ENCODE measurements around the gene SCAMP5. TPM values are rescaled to one million over a fixed set of nuclear protein-coding genes. Genes with fewer than 3 reads are reported as not detected.
A peak's percentile ranks its signal among the peaks of the same experiment; 100 is the strongest.

Gene SCAMP5
- total and polyA plus RNA-seq, 2 of the 13 experiments (the other 11 are each of a cell fraction or from before 2014, with no cell fraction given) = 34.3 to 49.0 TPM

DNA sequence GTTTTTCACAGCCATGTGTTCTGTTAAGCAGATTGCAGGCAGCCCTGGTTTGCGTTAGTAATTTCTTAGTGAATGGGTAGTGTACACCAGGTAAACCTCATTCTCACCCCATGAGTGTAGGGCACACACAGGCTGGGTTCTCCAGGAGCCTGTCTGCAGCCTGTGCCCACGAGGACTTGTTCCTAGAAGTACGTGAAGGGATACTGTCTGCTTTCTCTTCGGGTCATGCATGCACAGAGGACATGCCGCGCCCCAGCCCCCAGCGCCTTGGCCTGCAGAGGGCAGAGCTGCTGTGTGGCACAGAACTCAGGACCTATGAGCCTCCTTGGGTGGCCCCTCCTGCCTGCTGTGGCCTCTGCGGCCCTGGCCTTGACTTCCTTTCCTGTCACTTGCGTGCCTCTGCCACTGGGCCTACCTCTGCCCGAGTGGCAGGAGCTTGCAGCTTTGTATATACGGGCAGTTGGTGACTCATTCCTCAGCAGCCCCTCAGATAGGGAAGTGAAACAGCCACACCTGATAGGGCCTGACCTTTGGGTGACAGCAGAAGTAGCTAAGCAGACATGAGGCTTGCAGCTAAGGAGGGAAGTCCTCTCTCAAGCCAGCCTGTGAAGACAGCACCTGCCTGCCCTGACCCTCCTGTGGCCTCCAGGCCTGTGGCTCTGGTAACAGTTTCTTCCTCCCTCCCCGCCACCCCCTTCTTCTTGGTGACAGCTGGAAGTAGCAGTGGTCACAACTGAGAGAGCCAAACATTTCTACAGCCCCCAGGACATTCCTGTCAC is 47.6 kb downstream of the SCAMP5 start (continued):
- TF ChIP-seq, protein P1, sequence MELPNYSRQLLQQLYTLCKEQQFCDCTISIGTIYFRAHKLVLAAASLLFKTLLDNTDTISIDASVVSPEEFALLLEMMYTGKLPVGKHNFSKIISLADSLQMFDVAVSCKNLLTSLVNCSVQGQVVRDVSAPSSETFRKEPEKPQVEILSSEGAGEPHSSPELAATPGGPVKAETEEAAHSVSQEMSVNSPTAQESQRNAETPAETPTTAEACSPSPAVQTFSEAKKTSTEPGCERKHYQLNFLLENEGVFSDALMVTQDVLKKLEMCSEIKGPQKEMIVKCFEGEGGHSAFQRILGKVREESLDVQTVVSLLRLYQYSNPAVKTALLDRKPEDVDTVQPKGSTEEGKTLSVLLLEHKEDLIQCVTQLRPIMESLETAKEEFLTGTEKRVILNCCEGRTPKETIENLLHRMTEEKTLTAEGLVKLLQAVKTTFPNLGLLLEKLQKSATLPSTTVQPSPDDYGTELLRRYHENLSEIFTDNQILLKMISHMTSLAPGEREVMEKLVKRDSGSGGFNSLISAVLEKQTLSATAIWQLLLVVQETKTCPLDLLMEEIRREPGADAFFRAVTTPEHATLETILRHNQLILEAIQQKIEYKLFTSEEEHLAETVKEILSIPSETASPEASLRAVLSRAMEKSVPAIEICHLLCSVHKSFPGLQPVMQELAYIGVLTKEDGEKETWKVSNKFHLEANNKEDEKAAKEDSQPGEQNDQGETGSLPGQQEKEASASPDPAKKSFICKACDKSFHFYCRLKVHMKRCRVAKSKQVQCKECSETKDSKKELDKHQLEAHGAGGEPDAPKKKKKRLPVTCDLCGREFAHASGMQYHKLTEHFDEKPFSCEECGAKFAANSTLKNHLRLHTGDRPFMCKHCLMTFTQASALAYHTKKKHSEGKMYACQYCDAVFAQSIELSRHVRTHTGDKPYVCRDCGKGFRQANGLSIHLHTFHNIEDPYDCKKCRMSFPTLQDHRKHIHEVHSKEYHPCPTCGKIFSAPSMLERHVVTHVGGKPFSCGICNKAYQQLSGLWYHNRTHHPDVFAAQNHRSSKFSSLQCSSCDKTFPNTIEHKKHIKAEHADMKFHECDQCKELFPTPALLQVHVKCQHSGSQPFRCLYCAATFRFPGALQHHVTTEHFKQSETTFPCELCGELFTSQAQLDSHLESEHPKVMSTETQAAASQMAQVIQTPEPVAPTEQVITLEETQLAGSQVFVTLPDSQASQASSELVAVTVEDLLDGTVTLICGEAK (IDR thresholded peaks at IDR 0.05) = no peak
- TF ChIP-seq, protein P1 (CRISPR knock-in tag; IDR thresholded peaks at IDR 0.05) = peak; percentile 67; the same call in 1 of the 2 replicates
- TF ChIP-seq, protein P2, sequence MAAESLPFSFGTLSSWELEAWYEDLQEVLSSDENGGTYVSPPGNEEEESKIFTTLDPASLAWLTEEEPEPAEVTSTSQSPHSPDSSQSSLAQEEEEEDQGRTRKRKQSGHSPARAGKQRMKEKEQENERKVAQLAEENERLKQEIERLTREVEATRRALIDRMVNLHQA (CRISPR knock-in tag; IDR thresholded peaks at IDR 0.05) = no peak
- TF ChIP-seq ZNF724P (CRISPR knock-in tag; IDR thresholded peaks at IDR 0.05; ENCODE audit: borderline replicate concordance) = peak; percentile 52; the same call in 1 of the 2 replicates
- peak; percentile 61 for TF ChIP-seq PHF8 (CRISPR knock-in tag; IDR thresholded peaks at IDR 0.05)
- no peak for TF ChIP-seq SIN3B (IDR thresholded peaks at IDR 0.05; ENCODE audit: low read length)
- TF ChIP-seq PPARG (CRISPR knock-in tag; conservative IDR thresholded peaks at IDR 0.05) = peak; percentile 90
- TF ChIP-seq MIER2 (CRISPR knock-in tag; IDR thresholded peaks at IDR 0.05) = peak; percentile 72; the same call in 1 of the 2 replicates
- no peak for TF ChIP-seq MED13 (CRISPR knock-in tag; IDR thresholded peaks at IDR 0.05)
- no peak for TF ChIP-seq ZNF468 (CRISPR knock-in tag; IDR thresholded peaks at IDR 0.05)
- TF ChIP-seq, protein P3, sequence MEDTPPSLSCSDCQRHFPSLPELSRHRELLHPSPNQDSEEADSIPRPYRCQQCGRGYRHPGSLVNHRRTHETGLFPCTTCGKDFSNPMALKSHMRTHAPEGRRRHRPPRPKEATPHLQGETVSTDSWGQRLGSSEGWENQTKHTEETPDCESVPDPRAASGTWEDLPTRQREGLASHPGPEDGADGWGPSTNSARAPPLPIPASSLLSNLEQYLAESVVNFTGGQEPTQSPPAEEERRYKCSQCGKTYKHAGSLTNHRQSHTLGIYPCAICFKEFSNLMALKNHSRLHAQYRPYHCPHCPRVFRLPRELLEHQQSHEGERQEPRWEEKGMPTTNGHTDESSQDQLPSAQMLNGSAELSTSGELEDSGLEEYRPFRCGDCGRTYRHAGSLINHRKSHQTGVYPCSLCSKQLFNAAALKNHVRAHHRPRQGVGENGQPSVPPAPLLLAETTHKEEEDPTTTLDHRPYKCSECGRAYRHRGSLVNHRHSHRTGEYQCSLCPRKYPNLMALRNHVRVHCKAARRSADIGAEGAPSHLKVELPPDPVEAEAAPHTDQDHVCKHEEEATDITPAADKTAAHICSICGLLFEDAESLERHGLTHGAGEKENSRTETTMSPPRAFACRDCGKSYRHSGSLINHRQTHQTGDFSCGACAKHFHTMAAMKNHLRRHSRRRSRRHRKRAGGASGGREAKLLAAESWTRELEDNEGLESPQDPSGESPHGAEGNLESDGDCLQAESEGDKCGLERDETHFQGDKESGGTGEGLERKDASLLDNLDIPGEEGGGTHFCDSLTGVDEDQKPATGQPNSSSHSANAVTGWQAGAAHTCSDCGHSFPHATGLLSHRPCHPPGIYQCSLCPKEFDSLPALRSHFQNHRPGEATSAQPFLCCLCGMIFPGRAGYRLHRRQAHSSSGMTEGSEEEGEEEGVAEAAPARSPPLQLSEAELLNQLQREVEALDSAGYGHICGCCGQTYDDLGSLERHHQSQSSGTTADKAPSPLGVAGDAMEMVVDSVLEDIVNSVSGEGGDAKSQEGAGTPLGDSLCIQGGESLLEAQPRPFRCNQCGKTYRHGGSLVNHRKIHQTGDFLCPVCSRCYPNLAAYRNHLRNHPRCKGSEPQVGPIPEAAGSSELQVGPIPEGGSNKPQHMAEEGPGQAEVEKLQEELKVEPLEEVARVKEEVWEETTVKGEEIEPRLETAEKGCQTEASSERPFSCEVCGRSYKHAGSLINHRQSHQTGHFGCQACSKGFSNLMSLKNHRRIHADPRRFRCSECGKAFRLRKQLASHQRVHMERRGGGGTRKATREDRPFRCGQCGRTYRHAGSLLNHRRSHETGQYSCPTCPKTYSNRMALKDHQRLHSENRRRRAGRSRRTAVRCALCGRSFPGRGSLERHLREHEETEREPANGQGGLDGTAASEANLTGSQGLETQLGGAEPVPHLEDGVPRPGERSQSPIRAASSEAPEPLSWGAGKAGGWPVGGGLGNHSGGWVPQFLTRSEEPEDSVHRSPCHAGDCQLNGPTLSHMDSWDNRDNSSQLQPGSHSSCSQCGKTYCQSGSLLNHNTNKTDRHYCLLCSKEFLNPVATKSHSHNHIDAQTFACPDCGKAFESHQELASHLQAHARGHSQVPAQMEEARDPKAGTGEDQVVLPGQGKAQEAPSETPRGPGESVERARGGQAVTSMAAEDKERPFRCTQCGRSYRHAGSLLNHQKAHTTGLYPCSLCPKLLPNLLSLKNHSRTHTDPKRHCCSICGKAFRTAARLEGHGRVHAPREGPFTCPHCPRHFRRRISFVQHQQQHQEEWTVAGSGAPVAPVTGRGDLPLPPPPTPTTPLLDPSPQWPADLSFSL (CRISPR knock-in tag; IDR thresholded peaks at IDR 0.05) = peak; percentile 58; the same call in 1 of the 2 replicates
- TF ChIP-seq ZBTB38 (CRISPR knock-in tag; IDR thresholded peaks at IDR 0.05) = peak; percentile 93
- TF ChIP-seq TBX3 (IDR thresholded peaks at IDR 0.05; ENCODE audit: borderline replicate concordance) = peak; percentile 19; the same call in 1 of the 2 replicates
- TF ChIP-seq FIP1L1 (IDR thresholded peaks at IDR 0.05; ENCODE audit: borderline replicate concordance, insufficient read depth, low read depth, low read length) = no peak

Measured in HepG2 (cell line).